Kidney (tissue), 22 donors: ENCODE data around the gene PPID. TPM values are rescaled to one million over a fixed set of nuclear protein-coding genes. Genes with fewer than 3 reads are reported as not detected.

Source experiments
- DNase-seq, 5 donors: peaks; one replicate each; pipeline ENCODE4 v3.0.0-alpha.2; 2013 to 2020
- FAIRE-seq: peaks from 2 replicates; lab custom pipeline; 2012; peaks lifted over from hg19 to GRCh38; lab: Jason Lieb, UNC
- H3K27ac ChIP-seq, 2 donors: one replicate each; pipeline ENCODE4 v1.7.0; 2013; ENCODE audit warnings: low read depth in 2 of 2, low read length in 2 of 2, inconsistent platforms in 1 of 2
- H3K27me3 ChIP-seq: one replicate; pipeline ENCODE4 v1.7.1; 2013; ENCODE audit warnings: low read length, inconsistent platforms; ENCODE audit not compliant: control insufficient read depth, insufficient read depth
- H3K36me3 ChIP-seq, 3 donors: one replicate each; pipeline versions ENCODE4 v1.7.0 to v1.7.1; 2013; ENCODE audit warnings: low read length in 3 of 3, control low read depth in 1 of 3, inconsistent platforms in 1 of 3; ENCODE audit not compliant: insufficient read depth in 3 of 3, control insufficient read depth in 2 of 3
- H3K4me1 ChIP-seq, 3 donors: one replicate each; pipeline versions ENCODE4 v1.7.0 to v1.7.1; 2013; ENCODE audit warnings: low read length in 3 of 3, inconsistent platforms in 1 of 3, low read depth in 1 of 3; ENCODE audit not compliant: control insufficient read depth in 2 of 3, insufficient read depth in 2 of 3
- H3K4me3 ChIP-seq, 3 donors: one replicate each; pipeline versions ENCODE4 v1.7.0 to v1.8.1; 2013; ENCODE audit warnings: low read length in 3 of 3, control low read depth in 1 of 3, inconsistent platforms in 1 of 3
- H3K9ac ChIP-seq, 3 donors: one replicate each; pipeline versions ENCODE4 v1.7.0 to v1.7.1; 2013; ENCODE audit warnings: low read length in 3 of 3, control low read depth in 1 of 3, inconsistent platforms in 1 of 3
- H3K9me3 ChIP-seq, 3 donors: one replicate each; pipeline versions ENCODE4 v1.7.0 to v1.7.1; 2013; ENCODE audit warnings: low read length in 3 of 3, control low read depth in 1 of 3, inconsistent platforms in 1 of 3; ENCODE audit not compliant: control insufficient read depth in 2 of 3, insufficient read depth in 1 of 3
- CTCF ChIP-seq: IDR thresholded peaks from 3 replicates; pipeline ENCODE4 v1.5.1; 2012; ENCODE audit warnings: mild to moderate bottlenecking, moderate library complexity, borderline replicate concordance; ENCODE audit not compliant: insufficient read depth; ENCODE audit errors: extremely low read depth
- intact Hi-C: fragments of 100-400 bp; cut with DNase I; formaldehyde crosslinking; loops from one replicate; pipeline ENCODE4 v1.11.1; 2022
- long read RNA-seq, 10 donors: library from polyadenylated mRNA in 1 of 10; unstranded in 1 of 10; transcript quantifications; one replicate each; pipeline ENCODE4 v2.0.0 and lab custom pipeline, GENCODE V29; 2021 to 2026
- polyA plus RNA-seq: library from polyadenylated mRNA; stranded (reverse); fragments of 350-450 nt; fragmentation: Illumina TruSeq; extraction: RNeasy Lipid Tissue Mini Kit (QIAGEN cat#74804); gene quantifications from one replicate; pipeline ENCODE4 v1.2.3, GENCODE V29; 2014; ENCODE audit warnings: low read depth, low replicate concordance; ENCODE audit not compliant: insufficient read depth
- total RNA-seq: library from RNA; stranded (reverse); fragmentation: NEBNext Ultra II Directional; extraction: Animal tissue kit (Norgen Biotek cat#: 25700); gene quantifications from one replicate; pipeline ENCODE4 v1.2.1, GENCODE V29; 2021
- donor health status: control.
- donor health status: control.
- donor health status: control.
- donor health status: control.
- donor health status: control.
- donor health status: DM: yes; HTN: yes; CAD: no.
- donor health status: Normal renal cell carcinoma (clear cell type).

The PPID gene
- total RNA-seq, result 15.7 TPM
- 41.9 TPM for polyA plus RNA-seq
- long read RNA-seq, donor 1, transcript PPID-201 (10 exons, 1,823 nt), result major isoform, 11 of 11 reads
- long read RNA-seq, donor 1, partial matches to known transcripts, result 0 of 11 reads
- long read RNA-seq, donor 1, other reads (novel, unspliced or antisense), result 0 of 11 reads
- long read RNA-seq, donor 2, transcript PPID-201 (10 exons, 1,823 nt), result major isoform, 6 of 6 reads
- long read RNA-seq, donor 2, partial matches to known transcripts, result 0 of 6 reads
- long read RNA-seq, donor 2, other reads (novel, unspliced or antisense), result 0 of 6 reads
- long read RNA-seq, donor 3, transcript PPID-201 (10 exons, 1,823 nt), result major isoform, 22 of 22 reads
- long read RNA-seq, donor 3, partial matches to known transcripts, result 0 of 22 reads
- long read RNA-seq, donor 3, other reads (novel, unspliced or antisense), result 0 of 22 reads
- long read RNA-seq, donor 4, transcript PPID-201 (10 exons, 1,823 nt), result major isoform, 9 of 9 reads
- long read RNA-seq, donor 4, partial matches to known transcripts, result 0 of 9 reads
- long read RNA-seq, donor 4, other reads (novel, unspliced or antisense), result 0 of 9 reads
- long read RNA-seq, donor 5, partial matches to known transcripts, result 0 of 1 reads
- long read RNA-seq, donor 5, other reads (novel, unspliced or antisense), result 0 of 1 reads
- long read RNA-seq, donor 6, transcript PPID-201 (10 exons, 1,823 nt), result major isoform, 6 of 6 reads
- long read RNA-seq, donor 6, partial matches to known transcripts, result 0 of 6 reads
- long read RNA-seq, donor 6, other reads (novel, unspliced or antisense), result 0 of 6 reads
- long read RNA-seq, donor 7, transcript PPID-201 (10 exons, 1,823 nt), result major isoform, 19 of 22 reads
- long read RNA-seq, donor 7, partial matches to known transcripts, result 0 of 22 reads
- long read RNA-seq, donor 7, other reads (novel, unspliced or antisense), result 3 of 22 reads
- long read RNA-seq, donor 8, partial matches to known transcripts, result 0 of 3 reads
- long read RNA-seq, donor 8, other reads (novel, unspliced or antisense), result 0 of 3 reads
- long read RNA-seq, donor 9, transcript PPID-201 (10 exons, 1,823 nt), result major isoform, 6 of 6 reads
- long read RNA-seq, donor 9, partial matches to known transcripts, result 0 of 6 reads
- long read RNA-seq, donor 9, other reads (novel, unspliced or antisense), result 0 of 6 reads
- long read RNA-seq, donor 10, transcript PPID-201 (10 exons, 1,823 nt), result major isoform, 7 of 9 reads
- long read RNA-seq, donor 10, partial matches to known transcripts, result 0 of 9 reads
- long read RNA-seq, donor 10, other reads (novel, unspliced or antisense), result 0 of 9 reads

DNA sequence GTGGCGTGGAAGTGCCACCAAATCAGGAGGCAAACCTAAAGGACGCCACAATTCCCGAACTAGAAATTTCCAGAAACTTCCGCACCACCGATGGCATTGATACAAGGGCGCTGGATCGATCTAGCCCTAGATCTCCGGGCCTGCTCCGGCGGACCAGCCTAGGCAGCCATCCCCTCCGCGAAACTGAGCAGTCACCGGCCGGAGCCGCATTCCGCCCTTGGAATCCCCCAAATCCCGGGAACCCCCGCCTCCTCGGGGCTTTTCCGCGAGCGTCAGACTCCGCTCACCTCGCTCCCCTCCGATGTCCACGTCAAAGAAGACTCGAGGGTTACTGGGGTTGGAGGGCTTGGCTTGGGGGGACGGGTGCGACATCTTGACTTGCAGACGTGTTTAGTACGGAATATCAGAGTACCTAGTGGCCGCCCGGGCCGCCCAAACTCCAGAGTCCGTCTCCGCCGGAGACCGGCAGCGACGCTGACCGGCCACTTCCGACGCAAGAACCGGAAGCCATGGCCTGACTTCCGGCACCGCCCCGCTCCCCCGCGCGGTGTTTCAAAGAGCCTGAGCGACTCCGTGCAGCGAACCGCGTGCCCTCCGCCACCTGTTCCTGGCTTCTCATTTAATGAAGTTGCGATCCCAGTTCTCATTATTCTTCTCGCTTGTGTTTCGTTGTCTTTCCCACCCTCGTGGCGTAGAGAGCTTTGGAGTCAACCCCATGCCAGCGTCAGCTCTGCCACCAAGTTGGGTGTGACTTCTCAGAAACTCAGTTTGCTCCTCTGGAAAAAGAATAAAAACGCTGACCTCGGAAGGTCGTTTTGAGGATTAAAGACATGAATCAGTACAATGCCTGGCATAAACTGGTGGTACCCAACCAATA is at the start of gene PPID:
Gene PPID (minus strand): TSS at position 480 of the 877 bp plus-strand sequence. CDS start 108 bp downstream, at position 372.
- H3K27ac ChIP-seq, result peak within 1 kb of the TSS; percentile 97
- H3K4me1 ChIP-seq, result peaks cover 4 to 9% (median 6%) of the 10 kb centered on the region in 3 donors
- peaks cover 2 to 19% (median 17%) of the 10 kb centered on the region in 3 donors for H3K36me3 ChIP-seq
- no peaks in the 10 kb centered on the region for H3K9me3 ChIP-seq
- H3K9ac ChIP-seq, result peak within 1 kb of the TSS; percentile 90 to 97 (median 97)
- FAIRE-seq, result no peak
- peak within 1 kb of the TSS; percentile 88 to 97 (median 88) for H3K4me3 ChIP-seq
- peak; percentile 88 to 95 (median 92) for DNase-seq
- intact Hi-C loops, result no loop called here
- no peaks in the 10 kb centered on the region for H3K27me3 ChIP-seq
- no peak for TF ChIP-seq CTCF

GRCh38 chr4:158771776-158772175 is 48.6 kb upstream of the PPID start:
- Histone ChIP-seq H3K36me3 (no peaks in the 10 kb centered on the region), H3K27me3 (no peaks in the 10 kb centered on the region), H3K9me3 (no peaks in the 10 kb centered on the region), H3K4me1 (peaks cover 3 to 24% (median 16%) of the 10 kb centered on the region in 3 donors), H3K4me3 (peak overlapping the region in 2 of 3 donors; percentile 66 to 83), H3K27ac (peak overlapping the region; percentile 25 to 48), H3K9ac (peak overlapping the region in 1 of 3 donors; percentile 43)
- DNase-seq (no peak), FAIRE-seq (peak; percentile 3)
- intact Hi-C loops, result no loop called here
- TF ChIP-seq CTCF, result no peak

- no peak for DNase-seq
- no peaks in the 10 kb centered on the region for H3K9me3 ChIP-seq
- FAIRE-seq, result no peak
- peak overlapping the region; percentile 51 to 86 for H3K27ac ChIP-seq
- no peak for TF ChIP-seq CTCF
- peaks cover 3 to 19% (median 16%) of the 10 kb centered on the region in 3 donors for H3K4me1 ChIP-seq
- peak overlapping the region in 2 of 3 donors; percentile 66 to 83 for H3K4me3 ChIP-seq
- intact Hi-C loops, result no loop called here
- H3K9ac ChIP-seq, result peak overlapping the region in 2 of 3 donors; percentile 8 to 43
- no peaks in the 10 kb centered on the region for H3K27me3 ChIP-seq
- no peaks in the 10 kb centered on the region for H3K36me3 ChIP-seq
These were observed 47.5 kb upstream of the PPID start for GRCh38 chr4:158770671-158771070.
